IPS-18a (cell line): ENCODE data around the gene ZNF2.
"Not testable (repeated sequence)": the region's sequence is repeated elsewhere in the genome, so short reads cannot be mapped to it uniquely, and the experiment has no call there.

Source experiments
- H3K27ac ChIP-seq: one replicate; pipeline ENCODE4 v1.5.1; 2013; ENCODE audit warnings: low read length
- H3K27me3 ChIP-seq: one replicate; pipeline ENCODE4 v1.6.1; 2013; ENCODE audit warnings: mild to moderate bottlenecking, low read length; ENCODE audit not compliant: control insufficient read depth, insufficient read depth
- H3K36me3 ChIP-seq: one replicate; pipeline ENCODE4 v1.6.1; 2013; ENCODE audit warnings: low read depth, low read length; ENCODE audit not compliant: control insufficient read depth
- H3K4me1 ChIP-seq: one replicate; pipeline ENCODE4 v1.6.1; 2013; ENCODE audit warnings: low read depth, low read length; ENCODE audit not compliant: control insufficient read depth
- H3K4me3 ChIP-seq: one replicate; pipeline ENCODE4 v1.5.1; 2013; ENCODE audit warnings: low read length
- H3K9ac ChIP-seq: one replicate; pipeline ENCODE4 v1.6.1; 2013; ENCODE audit warnings: mild to moderate bottlenecking, low read length, moderate library complexity
- H3K9me3 ChIP-seq: one replicate; pipeline ENCODE4 v1.6.1; 2013; ENCODE audit warnings: low read depth, low read length; ENCODE audit not compliant: control insufficient read depth

The ZNF2 gene

DNA sequence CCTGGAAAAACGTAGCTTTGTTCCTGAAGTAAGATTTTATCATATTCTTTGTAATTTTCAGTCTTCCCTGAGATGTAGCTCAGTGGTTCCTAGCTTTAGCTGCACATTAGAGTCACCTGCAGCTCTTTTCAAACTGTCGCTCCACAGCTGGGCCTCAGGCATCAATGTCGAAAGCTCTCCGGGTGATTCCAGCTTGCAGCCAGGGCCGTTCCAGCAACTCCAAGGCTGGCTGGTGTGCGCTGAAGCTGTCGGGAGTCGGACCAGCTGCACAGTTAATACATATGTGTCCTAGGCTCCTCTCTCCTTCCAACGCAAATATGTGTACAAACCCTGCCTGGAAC is 609 bp upstream of the ZNF2 start:
- H3K36me3 ChIP-seq = no peaks in the 10 kb centered on the region

DNA sequence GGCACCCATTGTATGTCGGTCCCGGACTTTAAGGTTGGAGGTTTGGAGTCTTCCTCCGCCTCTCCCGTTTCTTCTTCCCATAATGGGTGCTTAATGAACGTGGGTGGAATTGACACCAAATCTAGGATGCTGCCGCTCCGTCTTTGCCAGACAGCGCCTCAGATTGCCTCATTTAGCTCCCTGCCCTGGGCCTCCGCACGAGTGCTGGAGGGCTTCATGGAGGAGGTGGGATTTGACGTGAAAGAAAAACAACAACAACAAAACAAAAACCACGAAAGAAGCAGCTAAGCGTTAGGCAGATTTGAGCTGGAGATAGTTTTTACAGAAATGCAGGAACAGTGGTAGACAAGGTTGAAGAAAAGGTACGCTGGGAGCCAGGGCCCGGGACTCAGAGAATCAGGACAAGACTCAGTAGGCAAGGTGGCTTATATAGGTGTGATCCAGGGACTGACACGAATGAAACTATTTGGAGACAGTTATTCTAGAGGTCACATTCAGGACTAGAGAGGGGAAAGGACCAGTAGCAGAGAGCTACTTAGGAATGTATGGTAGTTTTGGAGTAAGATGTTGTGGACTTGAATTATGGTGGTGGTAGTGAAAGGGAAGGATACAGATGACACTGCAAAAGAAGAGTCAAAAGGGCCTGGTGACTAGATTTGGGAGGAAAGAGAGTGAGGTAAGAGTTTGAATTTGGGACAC is 605 bp downstream of the ZNF2 start:
- Histone ChIP-seq H3K4me3 (peak overlapping the region; percentile 99), H3K36me3 (no peaks in the 10 kb centered on the region), H3K27ac (no peak overlapping the region), H3K9ac (peak overlapping the region; percentile 84), H3K27me3 (no peaks in the 10 kb centered on the region), H3K9me3 (no peaks in the 10 kb centered on the region), H3K4me1 (no peaks in the 10 kb centered on the region)

More for the DNA sequence above, 609 bp upstream of the ZNF2 start:
- Histone ChIP-seq H3K4me3 (peak overlapping the region; percentile 99), H3K9me3 (no peaks in the 10 kb centered on the region), H3K9ac (peak overlapping the region; percentile 84), H3K4me1 (no peaks in the 10 kb centered on the region), H3K27me3 (peaks cover 6% of the 10 kb centered on the region), H3K27ac (peak overlapping the region; percentile 92)

- H3K9me3 ChIP-seq = no peaks in the 10 kb centered on the region
- H3K4me3 ChIP-seq = no peak overlapping the region
- no peaks in the 10 kb centered on the region for H3K36me3 ChIP-seq
- no peaks in the 10 kb centered on the region for H3K27me3 ChIP-seq
- H3K9ac ChIP-seq = no peak overlapping the region
- no peak overlapping the region for H3K27ac ChIP-seq
- no peaks in the 10 kb centered on the region for H3K4me1 ChIP-seq
These were observed 6.3 kb downstream of the ZNF2 start for GRCh38 chr2:95171902-95172301.

DNA sequence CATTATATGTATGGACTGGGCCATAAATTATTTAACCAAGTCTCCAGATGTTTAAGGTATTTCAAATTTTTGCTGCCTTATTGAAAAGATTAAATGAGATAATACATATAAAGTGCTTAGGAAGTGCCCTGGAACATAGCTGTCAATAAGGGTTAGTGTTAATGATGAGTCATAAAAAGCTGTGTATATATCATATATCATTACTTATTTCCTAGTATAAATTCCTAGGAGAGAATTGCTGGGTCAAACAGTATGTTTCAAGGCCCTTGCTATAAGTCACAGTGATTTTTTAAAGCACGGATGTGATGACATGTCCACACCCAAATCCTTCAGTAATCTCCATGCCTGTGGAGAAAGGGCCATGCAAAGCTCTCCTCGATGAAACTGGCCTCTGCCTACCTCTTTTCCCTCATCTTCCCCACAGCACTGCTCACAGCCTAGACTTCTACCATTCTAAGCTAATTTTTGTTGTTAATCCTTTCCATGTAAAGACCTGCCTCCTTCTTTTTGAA is 8.5 kb downstream of the ZNF2 start:
- Histone ChIP-seq H3K4me1 (no peaks in the 10 kb centered on the region), H3K36me3 (no peaks in the 10 kb centered on the region), H3K27ac (no peak overlapping the region), H3K27me3 (no peaks in the 10 kb centered on the region), H3K4me3 (no peak overlapping the region), H3K9me3 (no peaks in the 10 kb centered on the region), H3K9ac (no peak overlapping the region)

DNA sequence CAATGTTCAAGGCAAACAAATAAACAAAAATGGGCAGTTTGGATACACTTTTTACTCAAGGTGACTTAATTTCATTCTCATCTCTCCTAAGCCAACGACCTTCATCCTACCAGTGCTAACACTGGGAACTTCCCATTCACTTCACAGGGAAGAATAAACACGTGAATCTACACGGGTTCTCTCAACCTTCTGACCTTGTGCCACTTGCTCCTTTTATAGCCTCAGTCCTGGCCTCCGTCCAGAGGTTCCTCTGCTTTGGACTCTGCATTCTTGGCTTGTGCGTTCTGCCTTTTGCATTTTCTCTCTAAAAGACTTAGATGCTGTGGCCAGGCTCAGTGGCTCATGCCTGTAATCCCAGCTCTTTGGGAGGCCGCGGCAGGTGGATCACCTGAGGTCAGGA is 13.8 kb downstream of the ZNF2 start:
- H3K4me1 ChIP-seq = no peaks in the 10 kb centered on the region
- no peak overlapping the region for H3K4me3 ChIP-seq
- no peaks in the 10 kb centered on the region for H3K9me3 ChIP-seq
- H3K27me3 ChIP-seq = no peaks in the 10 kb centered on the region
- H3K27ac ChIP-seq = no peak overlapping the region
- H3K36me3 ChIP-seq = peaks cover 14% of the 10 kb centered on the region
- no peak overlapping the region for H3K9ac ChIP-seq

DNA sequence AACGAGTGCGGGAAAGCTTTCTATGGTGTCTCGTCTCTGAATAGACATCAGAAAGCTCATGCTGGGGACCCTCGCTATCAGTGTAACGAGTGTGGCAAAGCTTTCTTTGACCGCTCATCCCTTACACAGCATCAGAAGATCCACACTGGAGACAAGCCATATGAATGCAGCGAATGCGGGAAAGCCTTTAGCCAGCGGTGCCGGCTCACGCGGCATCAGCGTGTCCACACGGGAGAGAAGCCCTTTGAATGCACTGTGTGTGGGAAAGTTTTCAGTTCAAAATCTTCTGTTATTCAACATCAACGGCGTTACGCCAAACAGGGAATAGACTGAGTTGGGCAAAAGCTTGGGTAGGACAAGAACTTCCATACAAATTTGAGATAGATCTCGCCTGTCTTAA is 16.2 kb downstream of the ZNF2 start:
- H3K27ac ChIP-seq = no peak overlapping the region
- H3K4me3 ChIP-seq = no peak overlapping the region
- peaks cover 14% of the 10 kb centered on the region for H3K36me3 ChIP-seq
- no peaks in the 10 kb centered on the region for H3K4me1 ChIP-seq
- no peaks in the 10 kb centered on the region for H3K27me3 ChIP-seq
- H3K9ac ChIP-seq = no peak overlapping the region
- no peaks in the 10 kb centered on the region for H3K9me3 ChIP-seq

- no peak overlapping the region for H3K4me3 ChIP-seq
- H3K9ac ChIP-seq = no peak overlapping the region
- H3K27ac ChIP-seq = no peak overlapping the region
- H3K27me3 ChIP-seq = no peaks in the 10 kb centered on the region
- no peaks in the 10 kb centered on the region for H3K9me3 ChIP-seq
- H3K4me1 ChIP-seq = no peaks in the 10 kb centered on the region
- peaks cover 14% of the 10 kb centered on the region for H3K36me3 ChIP-seq
These were observed 19.6 kb downstream of the ZNF2 start for GRCh38 chr2:95185197-95185596.

GRCh38 chr2:95185973-95186372 is 20.4 kb downstream of the ZNF2 start:
- Histone ChIP-seq H3K9ac (no peak overlapping the region), H3K36me3 (peaks cover 10% of the 10 kb centered on the region), H3K9me3 (no peaks in the 10 kb centered on the region), H3K27ac (no peak overlapping the region), H3K27me3 (no peaks in the 10 kb centered on the region), H3K4me1 (no peaks in the 10 kb centered on the region), H3K4me3 (no peak overlapping the region)

GRCh38 chr2:95192956-95193355 is 27.3 kb downstream of the ZNF2 start:
- not testable (repeated sequence) for H3K27me3 ChIP-seq, H3K4me3 ChIP-seq, H3K9ac ChIP-seq, H3K4me1 ChIP-seq, H3K9me3 ChIP-seq, H3K27ac ChIP-seq, H3K36me3 ChIP-seq

DNA sequence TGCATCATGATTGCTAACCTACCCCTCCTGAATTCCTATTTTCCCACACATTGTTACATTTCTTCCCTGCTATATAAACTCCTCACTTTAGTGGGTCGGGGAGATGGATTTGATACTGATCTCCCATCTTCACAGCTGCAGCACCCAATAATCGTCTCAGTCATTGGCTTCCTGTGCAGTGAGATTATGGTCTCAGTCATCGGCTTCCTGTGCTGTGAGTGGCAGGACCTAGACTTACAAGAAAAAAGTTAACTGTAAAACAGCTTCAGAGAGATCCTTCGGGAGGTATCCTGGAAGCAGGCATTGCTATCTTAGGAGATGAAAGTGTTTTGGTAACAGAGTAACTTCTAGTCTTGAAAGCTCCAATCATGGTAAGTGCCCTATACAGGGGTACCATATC is 38.3 kb downstream of the ZNF2 start:
- no peak overlapping the region for H3K4me3 ChIP-seq
- H3K9ac ChIP-seq = no peak overlapping the region
- H3K27me3 ChIP-seq = peaks cover 15% of the 10 kb centered on the region
- peaks cover 16% of the 10 kb centered on the region for H3K4me1 ChIP-seq
- no peak overlapping the region for H3K27ac ChIP-seq
- peaks cover 2% of the 10 kb centered on the region for H3K36me3 ChIP-seq
- no peaks in the 10 kb centered on the region for H3K9me3 ChIP-seq

GRCh38 chr2:95204396-95204795 is 38.8 kb downstream of the ZNF2 start:
- Histone ChIP-seq H3K4me1 (peaks cover 16% of the 10 kb centered on the region), H3K9ac (no peak overlapping the region), H3K4me3 (no peak overlapping the region), H3K27me3 (peaks cover 15% of the 10 kb centered on the region), H3K9me3 (no peaks in the 10 kb centered on the region), H3K27ac (no peak overlapping the region), H3K36me3 (peaks cover 7% of the 10 kb centered on the region)

- peak overlapping the region; percentile 85 for H3K4me3 ChIP-seq
- peaks cover 8% of the 10 kb centered on the region for H3K9me3 ChIP-seq
- H3K4me1 ChIP-seq = peaks cover 16% of the 10 kb centered on the region
- H3K27ac ChIP-seq = no peak overlapping the region
- H3K9ac ChIP-seq = no peak overlapping the region
- peaks cover 14% of the 10 kb centered on the region for H3K36me3 ChIP-seq
- peaks cover 15% of the 10 kb centered on the region for H3K27me3 ChIP-seq
These were observed 40.5 kb downstream of the ZNF2 start for GRCh38 chr2:95206096-95206495.
